T-helper 22 cell (primary cell): ENCODE data around the gene CALHM3.

Experiments
- DNase-seq: peaks from one replicate; pipeline ENCODE4 v3.0.0-alpha.2; 2020; ENCODE audit warnings: low read depth

Gene CALHM3

GRCh38 chr10:103449208-103450144, 29.6 kb downstream of the CALHM3 start:
- DNase-seq: no peak

DNA sequence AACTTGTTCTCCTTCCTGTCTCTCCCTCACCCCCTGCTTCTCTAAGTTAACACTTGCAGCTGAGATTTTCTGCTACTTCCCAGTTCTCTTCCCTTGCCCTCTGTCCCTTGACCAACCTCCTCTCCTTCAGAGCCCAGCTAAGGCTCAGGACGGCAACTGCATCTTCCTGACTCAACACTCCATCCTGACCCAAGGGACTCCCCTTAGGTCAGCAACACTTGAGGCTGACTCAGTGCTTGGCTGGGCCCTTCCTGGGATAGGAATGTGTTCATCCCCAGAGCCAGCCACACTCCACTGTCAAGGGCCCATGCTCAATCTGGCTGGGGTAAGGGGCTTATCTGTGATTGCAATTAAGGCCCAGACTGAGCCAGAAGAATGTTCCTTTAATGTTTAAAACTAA, 30.3 kb downstream of the CALHM3 start:
- no peak for DNase-seq

GRCh38 chr10:103447187-103447586, 31.9 kb downstream of the CALHM3 start:
- no peak for DNase-seq

DNA sequence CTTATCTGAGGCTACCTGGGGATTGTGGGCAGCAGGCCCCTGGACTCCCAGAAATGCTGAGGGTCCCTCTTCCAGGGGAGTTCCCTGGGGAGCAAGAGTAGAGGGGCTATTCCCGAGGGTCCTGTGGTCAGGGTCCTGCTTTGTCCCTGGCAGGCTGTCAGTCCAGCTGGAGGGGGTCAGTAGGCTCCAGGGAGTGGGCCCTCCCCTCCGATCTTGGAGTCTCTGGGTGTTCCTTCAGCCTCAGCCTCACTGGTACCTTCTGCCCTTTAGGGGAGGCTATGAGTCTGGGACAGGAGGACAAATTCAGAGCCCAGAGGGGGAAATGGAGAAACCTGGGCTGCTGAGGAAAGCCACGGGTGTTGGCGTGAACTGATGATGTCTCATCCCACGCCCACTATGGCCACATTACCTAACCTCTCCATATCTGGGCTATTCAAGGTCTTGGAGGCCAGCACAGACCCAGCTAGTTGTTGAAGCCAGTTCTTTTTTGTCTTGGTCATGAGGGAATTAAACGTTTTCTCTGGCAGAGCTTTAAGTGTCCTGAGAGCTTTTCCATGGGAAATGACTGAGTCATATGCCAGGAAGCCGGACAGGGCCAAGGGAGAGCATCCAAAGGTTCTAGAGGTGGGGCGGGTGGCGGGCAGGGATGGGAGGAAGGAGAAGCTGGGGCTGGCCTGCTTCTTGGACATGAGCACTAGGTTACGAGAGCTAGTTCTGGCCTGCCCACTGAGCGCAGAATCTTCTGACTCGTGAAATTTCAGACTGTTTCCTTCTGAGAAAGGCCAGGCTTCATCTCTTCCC, 33.1 kb downstream of the CALHM3 start:
- DNase-seq: no peak

DNA sequence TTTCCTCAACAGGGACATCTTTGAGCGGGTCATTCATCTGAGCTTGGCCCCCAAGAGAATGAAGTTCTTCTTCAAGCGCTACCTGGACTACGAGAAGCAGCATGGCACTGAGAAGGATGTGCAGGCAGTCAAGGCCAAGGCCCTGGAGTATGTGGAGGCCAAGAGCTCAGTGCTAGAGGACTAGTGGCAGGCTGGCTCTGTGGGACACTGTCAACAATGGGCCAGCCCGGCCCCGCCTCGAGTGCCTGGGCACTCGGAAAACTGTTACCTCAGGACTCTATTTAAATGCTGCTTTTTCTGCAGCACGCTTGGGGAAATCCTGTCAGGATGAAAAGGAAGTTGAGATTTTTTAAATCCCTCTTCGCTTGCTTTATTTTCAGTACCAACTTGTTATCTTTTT, 33.7 kb downstream of the CALHM3 start:
- DNase-seq: no peak

DNA sequence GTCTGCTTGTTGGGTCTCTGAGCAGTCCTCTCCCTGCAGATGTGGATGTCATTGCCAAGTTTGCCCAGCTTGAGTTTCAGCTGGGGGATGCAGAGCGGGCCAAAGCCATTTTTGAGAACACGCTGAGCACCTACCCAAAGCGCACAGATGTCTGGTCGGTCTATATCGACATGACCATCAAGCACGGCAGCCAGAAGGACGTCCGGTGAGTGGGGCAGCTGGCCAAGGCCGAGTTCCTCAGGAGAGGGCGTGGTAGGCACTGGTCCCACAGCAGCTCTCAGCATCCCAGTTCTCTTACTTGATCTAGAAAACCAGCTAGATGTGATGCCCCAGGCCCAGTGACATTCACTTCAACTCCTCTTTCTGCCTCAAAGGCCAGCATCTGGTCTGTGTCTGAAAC, 34.6 kb downstream of the CALHM3 start:
- no peak for DNase-seq

GRCh38 chr10:103443475-103444185, 35.4 kb downstream of the CALHM3 start:
- DNase-seq: no peak

GRCh38 chr10:103442031-103442461, 37.0 kb downstream of the CALHM3 start:
- DNase-seq: no peak

GRCh38 chr10:103441611-103442010, 37.4 kb downstream of the CALHM3 start:
- DNase-seq: no peak

DNA sequence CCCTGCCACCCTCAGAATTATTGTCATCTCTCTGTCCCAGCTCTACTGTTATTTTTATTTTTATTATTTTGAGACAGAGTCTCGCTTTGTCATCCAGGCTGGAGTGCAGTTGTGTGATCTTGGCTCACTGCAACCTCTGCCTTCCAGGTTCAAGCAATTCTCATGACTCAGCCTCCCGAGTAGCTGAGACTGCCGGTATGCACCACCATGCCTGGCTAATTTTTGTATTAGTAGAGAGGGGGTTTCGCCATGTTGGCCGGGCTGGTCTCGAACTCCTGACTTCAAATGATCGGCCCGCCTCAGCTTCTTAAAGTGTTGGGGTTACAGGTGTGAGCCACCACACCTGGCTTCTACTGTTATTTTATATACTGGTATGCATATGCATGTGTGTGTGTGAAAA, 37.8 kb downstream of the CALHM3 start:
- no peak for DNase-seq

DNA sequence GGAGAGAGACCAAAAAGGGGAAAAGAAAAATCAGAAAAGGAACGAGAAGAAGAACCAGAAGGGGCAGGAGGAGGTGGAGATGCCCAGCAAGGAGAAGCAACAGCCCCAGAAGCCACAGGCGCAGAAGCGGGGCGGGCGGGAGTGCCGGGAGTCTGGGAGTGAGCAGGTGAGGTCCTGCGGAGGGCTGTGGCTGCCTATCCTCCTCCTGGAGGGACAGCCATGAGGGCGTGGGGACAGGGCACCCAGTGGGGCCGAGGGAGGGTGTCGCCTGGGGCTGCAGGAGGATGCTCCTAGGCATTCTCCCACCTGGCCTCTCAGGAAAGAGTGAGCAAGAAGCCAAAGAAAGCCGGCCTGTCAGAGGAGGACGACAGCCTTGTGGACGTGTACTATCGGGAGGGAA, 38.6 kb downstream of the CALHM3 start:
- DNase-seq: no peak

GRCh38 chr10:103439776-103440175, 39.3 kb downstream of the CALHM3 start:
- DNase-seq: no peak

GRCh38 chr10:103433858-103434257, 45.2 kb downstream of the CALHM3 start:
- DNase-seq: no peak

DNA sequence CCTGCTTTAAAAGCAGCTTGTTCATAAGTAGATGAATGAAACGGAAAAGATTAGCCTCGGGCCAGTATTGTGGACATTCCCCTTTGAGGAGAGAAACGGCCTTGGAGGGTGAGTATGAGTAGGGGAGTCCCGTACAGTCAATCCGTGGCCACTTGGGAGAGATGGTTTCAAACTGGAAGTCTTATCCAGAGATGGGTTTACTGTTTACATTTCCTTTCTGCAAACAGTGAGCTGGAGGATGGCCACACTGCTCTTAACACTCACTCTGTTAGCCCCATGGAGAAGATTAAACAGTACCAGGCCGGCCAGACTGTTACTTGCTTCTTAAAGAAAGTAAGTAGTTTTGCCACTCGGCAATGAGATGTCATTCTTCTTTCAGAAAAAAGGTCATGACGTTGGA, 47.1 kb downstream of the CALHM3 start:
- DNase-seq: no peak

DNA sequence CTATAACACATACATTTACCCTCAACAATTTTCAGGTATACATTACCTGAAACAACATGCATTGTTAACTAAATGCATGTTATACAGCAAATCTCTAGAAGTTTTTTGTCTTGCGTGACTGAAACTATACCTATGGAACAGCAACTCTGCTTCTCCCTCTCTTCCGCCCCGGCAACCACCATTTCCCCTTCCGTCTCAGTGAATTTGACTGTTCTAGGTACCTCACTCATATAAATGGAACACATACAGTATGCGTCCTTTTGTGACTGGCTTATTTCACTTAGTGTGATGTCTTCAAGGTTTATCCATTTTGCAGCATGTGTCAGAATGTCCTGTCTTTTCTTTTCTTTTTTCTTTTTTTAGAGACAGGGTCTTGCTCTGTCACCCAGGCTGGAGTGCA, 49.4 kb downstream of the CALHM3 start:
- DNase-seq: no peak

- no peak for DNase-seq
These were observed 49.9 kb downstream of the CALHM3 start for GRCh38 chr10:103428989-103429643.

DNA sequence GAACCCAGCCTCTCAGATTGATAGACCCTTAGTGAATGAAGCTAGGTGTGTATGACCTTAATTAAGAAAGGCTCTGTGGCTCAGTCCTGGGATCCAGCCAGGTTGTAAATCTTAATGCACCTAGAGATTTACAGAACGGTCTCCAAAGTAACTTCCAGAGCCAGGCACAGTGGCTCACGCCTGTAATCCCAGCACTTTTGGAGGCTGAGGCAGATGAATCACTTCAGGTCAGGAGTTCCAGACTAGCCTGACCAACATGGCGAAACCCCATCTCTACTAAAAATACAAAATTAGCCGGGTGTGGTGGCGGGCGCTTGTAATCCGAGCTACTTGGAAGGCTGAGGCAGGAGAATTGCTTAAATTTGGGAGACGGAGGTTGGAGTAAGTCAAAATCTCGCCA, 51.2 kb downstream of the CALHM3 start:
- DNase-seq: no peak

DNA sequence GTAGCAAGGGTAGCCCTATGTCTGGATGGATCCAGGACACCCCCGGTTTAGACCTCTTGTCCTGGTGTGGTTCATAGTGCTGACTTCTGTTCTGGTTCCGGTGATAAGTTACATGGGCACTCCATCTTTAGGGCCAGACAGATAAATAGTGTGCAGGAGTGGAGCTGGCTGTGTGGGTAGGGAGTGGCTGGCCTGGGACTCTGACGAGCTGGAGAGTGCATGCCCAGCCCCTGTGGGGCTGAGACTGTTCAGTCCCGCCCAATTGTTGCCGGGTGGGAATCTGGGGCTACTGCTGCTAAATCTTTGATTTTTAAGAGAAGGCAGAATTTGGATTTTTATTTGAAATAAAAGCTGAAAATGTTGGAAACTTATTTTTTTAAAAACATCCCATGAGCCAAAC, 55.3 kb downstream of the CALHM3 start:
- DNase-seq: no peak
